NCI-H2171 (cell line): ENCODE measurements around the gene SPATA31A5.
"Not testable (repeated sequence)": the region's sequence is repeated elsewhere in the genome, so short reads cannot be mapped to it uniquely, and the experiment has no call there.

Experiments used
- DNase-seq: peaks from one replicate; lab custom pipeline; 2025; lab: John Stamatoyannopoulos, UW

The SPATA31A5 gene

GRCh38 chr9:60914107-60914506 lies at the start of gene SPATA31A5:
SPATA31A5 (plus strand) TSS chr9:60914407; CDS start chr9:60914436, 29 bp downstream.
- not testable (repeated sequence) for DNase-seq

- not testable (repeated sequence) for DNase-seq
Measured at GRCh38 chr9:60962990-60963350, 48.8 kb downstream of the SPATA31A5 start.

- not testable (repeated sequence) for DNase-seq
Measured at GRCh38 chr9:60966382-60966781, 52.2 kb downstream of the SPATA31A5 start.
